ENCODE measurements around the gene SPESP1. TPM values are rescaled to one million over a fixed set of nuclear protein-coding genes. Genes with fewer than 3 reads are reported as not detected.

Gene SPESP1
- total and polyA plus RNA-seq, 2 of the 8 experiments (the other 6 are each of a cell fraction or from before 2014, with no cell fraction given) = not detected

- H3K14ac ChIP-seq (ENCODE audit: insufficient read length) = no peak overlapping the region
- no peaks in the 10 kb centered on the region for H3K79me1 ChIP-seq (ENCODE audit: low read depth, low read length)
- WGBS, 2 experiments (ENCODE audit: extremely low coverage in 1 of 2, insufficient coverage in 1 of 2, insufficient read length in 1 of 2, insufficient replicate concordance in 2 of 2, low coverage in 1 of 2, low lambda C conversion rate in 2 of 2, missing lambda C conversion rate in 1 of 2) = 96% methylated on average over 6 of the region's 6 CpGs; no CpG with 5 or more reads in 1 of the 2 experiments
- H4K8ac ChIP-seq (ENCODE audit: extremely low read depth, insufficient read depth, low read length) = no peak overlapping the region
- H2AK5ac ChIP-seq (ENCODE audit: low read depth, low read length) = no peak overlapping the region
- ChIA-PET CTCF (ENCODE audit: partially characterized antibody) (no interaction called here), POLR2A (ENCODE audit: partially characterized antibody) (no interaction called here)
- no peak for FAIRE-seq
- 0 out of 4 replicates have a peak, but pooled peaks cover 2 to 6% of the 10 kb centered on the region in 2 experiments for H3K9me3 ChIP-seq (ENCODE audit: insufficient read depth in 2 of 2, low read depth in 1 of 2, low read length in 1 of 2)
- no peak overlapping the region for H3K18ac ChIP-seq (ENCODE audit: extremely low read depth, low read length)
- H2AFZ ChIP-seq (ENCODE audit: low read length) = no peak overlapping the region
- H2BK5ac ChIP-seq (ENCODE audit: low read depth, low read length) = no peak overlapping the region
- no peaks in the 10 kb centered on the region; a peak in 1 of 8 replicates for H3K36me3 ChIP-seq (ENCODE audit: control insufficient read depth in 2 of 4, insufficient read depth in 4 of 4, low read length in 3 of 4)
- H3K4me2 ChIP-seq (ENCODE audit: insufficient read depth in 1 of 2, low read depth in 2 of 2, low read length in 2 of 2) = no peak overlapping the region
- no peak overlapping the region for H4K91ac ChIP-seq (replicated peaks; ENCODE audit: insufficient read length, low read length)
- DNase-seq (ENCODE audit: low read depth in 1 of 2, low spot score in 2 of 2) = no peak
- no peak overlapping the region for H2BK20ac ChIP-seq (ENCODE audit: low read length)
- no peak overlapping the region for H3K27ac ChIP-seq (ENCODE audit: low read depth, low read length)
- H3K4ac ChIP-seq (replicated peaks; ENCODE audit: insufficient read length, low read depth, low read length) = no peak overlapping the region
- H4K20me1 ChIP-seq (replicated peaks in 1 of 2; ENCODE audit: control insufficient read depth in 1 of 2, insufficient read depth in 2 of 2, low read length in 2 of 2) = no peaks in the 10 kb centered on the region
- H2BK120ac ChIP-seq (replicated peaks; ENCODE audit: low read depth, low read length) = no peak overlapping the region
- no peaks in the 10 kb centered on the region for H3K23me2 ChIP-seq (ENCODE audit: low read depth, low read length)
- no peak overlapping the region for H3K9ac ChIP-seq (replicated peaks in 1 of 4; ENCODE audit: extremely low read depth in 1 of 4, low read depth in 3 of 4, low read length in 3 of 4)
- no peak for TF ChIP-seq YY1 (IDR thresholded peaks at IDR 0.05; ENCODE audit: low read depth, low read length)
- TF ChIP-seq CHD1 (IDR thresholded peaks at IDR 0.05; ENCODE audit: low read depth, low read length) = no peak
- TF ChIP-seq FOSL1 (IDR thresholded peaks at IDR 0.05; ENCODE audit: insufficient read depth, low read depth, low read length) = no peak
- no peak for TF ChIP-seq BCL11A (IDR thresholded peaks at IDR 0.05; ENCODE audit: low read depth in 2 of 2, low read length in 2 of 2)
- no peak for TF ChIP-seq BACH1 (IDR thresholded peaks at IDR 0.05; ENCODE audit: low read length)
- no peak overlapping the region for H2BK15ac ChIP-seq (ENCODE audit: low read length)
- H3K79me2 ChIP-seq (ENCODE audit: control insufficient read depth in 1 of 2, insufficient read depth in 2 of 2, low read length in 2 of 2) = no peaks in the 10 kb centered on the region
- H3K27me3 ChIP-seq (replicated peaks in 1 of 4; ENCODE audit: control insufficient read depth in 3 of 4, extremely low read depth in 1 of 4, insufficient read depth in 3 of 4, low read length in 3 of 4) = 0 out of 7 replicates have a peak, but pooled peaks cover 0 to 2% (median 0%) of the 10 kb centered on the region in 4 experiments
- no peak overlapping the region for H3K23ac ChIP-seq (ENCODE audit: insufficient read length)
- no peak overlapping the region for H3K4me3 ChIP-seq (ENCODE audit: extremely low read depth in 1 of 4, insufficient read depth in 2 of 4, low read depth in 3 of 4, low read length in 4 of 4)
- no peak overlapping the region for H3K56ac ChIP-seq (replicated peaks; ENCODE audit: insufficient read length, low read depth, low read length)
- peaks cover 5 to 15% (median 10%) of the 10 kb centered on the region in 4 experiments; a peak in 6 of 7 replicates for H3K4me1 ChIP-seq (replicated peaks in 1 of 4; ENCODE audit: control insufficient read depth in 3 of 4, insufficient read depth in 4 of 4, low read length in 3 of 4)
- no peak overlapping the region for H4K5ac ChIP-seq (ENCODE audit: insufficient read length, low read depth, low read length)
- no peak overlapping the region for H2BK12ac ChIP-seq (ENCODE audit: low read depth, low read length)
Measured at GRCh38 chr15:68993276-68993675, 63.0 kb downstream of the SPESP1 start.
